ENCODE results near the gene SEL1L3. TPM values are rescaled to one million over a fixed set of nuclear protein-coding genes. Genes with fewer than 3 reads are reported as not detected.
A peak's percentile ranks its signal among the peaks of the same experiment; 100 is the strongest.

SEL1L3 gene
- total RNA-seq, 3 donors from 2014 or later (not counting 1 experiment from before 2014, with no cell fraction given) = 45.4 to 61.0 (median 45.7) TPM

DNA sequence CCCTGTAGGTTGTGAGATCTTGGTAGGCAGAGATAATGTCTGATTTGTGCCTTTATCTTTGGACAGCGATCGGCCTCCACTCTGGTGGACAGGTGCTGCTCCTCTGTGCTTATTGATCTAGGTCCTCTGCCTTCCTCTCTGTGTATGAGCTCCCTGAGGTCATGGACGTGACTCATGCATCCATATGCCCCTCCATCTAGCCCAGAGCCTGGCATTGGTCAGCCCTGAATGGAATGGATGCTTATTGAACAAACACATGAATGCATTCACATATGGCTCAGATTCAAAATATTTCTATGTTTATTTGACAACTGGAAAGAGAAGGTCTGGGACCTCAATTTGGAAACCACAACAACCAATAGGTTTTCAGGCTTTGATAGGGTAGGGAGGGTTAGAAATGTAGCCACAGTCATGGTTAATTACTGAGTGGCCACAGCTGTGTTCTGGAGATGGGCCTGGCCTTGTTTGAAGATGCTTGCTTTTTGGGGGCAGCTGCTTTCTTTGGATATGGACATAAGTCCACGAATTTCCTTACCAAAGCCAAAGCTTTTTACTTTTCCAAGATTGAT lies 76.2 kb downstream of the SEL1L3 start:
- Mint-ChIP-seq H3K36me3 (peaks cover 9% of the 10 kb centered on the region), H3K9me3 (no peaks in the 10 kb centered on the region), H3K4me1 (peaks cover 24 to 27% of the 10 kb centered on the region in 2 donors), H3K4me3 (no peak overlapping the region), H3K27ac (no peak overlapping the region), H3K27me3 (ENCODE audit: low read depth in 2 of 2) (no peaks in the 10 kb centered on the region)
- TF ChIP-seq, protein P1, sequence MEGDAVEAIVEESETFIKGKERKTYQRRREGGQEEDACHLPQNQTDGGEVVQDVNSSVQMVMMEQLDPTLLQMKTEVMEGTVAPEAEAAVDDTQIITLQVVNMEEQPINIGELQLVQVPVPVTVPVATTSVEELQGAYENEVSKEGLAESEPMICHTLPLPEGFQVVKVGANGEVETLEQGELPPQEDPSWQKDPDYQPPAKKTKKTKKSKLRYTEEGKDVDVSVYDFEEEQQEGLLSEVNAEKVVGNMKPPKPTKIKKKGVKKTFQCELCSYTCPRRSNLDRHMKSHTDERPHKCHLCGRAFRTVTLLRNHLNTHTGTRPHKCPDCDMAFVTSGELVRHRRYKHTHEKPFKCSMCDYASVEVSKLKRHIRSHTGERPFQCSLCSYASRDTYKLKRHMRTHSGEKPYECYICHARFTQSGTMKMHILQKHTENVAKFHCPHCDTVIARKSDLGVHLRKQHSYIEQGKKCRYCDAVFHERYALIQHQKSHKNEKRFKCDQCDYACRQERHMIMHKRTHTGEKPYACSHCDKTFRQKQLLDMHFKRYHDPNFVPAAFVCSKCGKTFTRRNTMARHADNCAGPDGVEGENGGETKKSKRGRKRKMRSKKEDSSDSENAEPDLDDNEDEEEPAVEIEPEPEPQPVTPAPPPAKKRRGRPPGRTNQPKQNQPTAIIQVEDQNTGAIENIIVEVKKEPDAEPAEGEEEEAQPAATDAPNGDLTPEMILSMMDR (IDR thresholded peaks at IDR 0.05) = no peak
- no peak overlapping the region for H3K27ac ChIP-seq (ENCODE audit: low read length)
- intact Hi-C loops (cut with micrococcal nuclease) = no loop called here
- DNase-seq (no peak), ATAC-seq (no peak)
- no peak overlapping the region for H3K4me3 ChIP-seq (ENCODE audit: low read length)
- H3K27me3 ChIP-seq (ENCODE audit: control insufficient read depth, insufficient read depth, low read length) = no peaks in the 10 kb centered on the region
- no peaks in the 10 kb centered on the region for H3K4me1 ChIP-seq (ENCODE audit: control insufficient read depth, insufficient read depth, low read length)
- H3K36me3 ChIP-seq (ENCODE audit: control insufficient read depth, insufficient read depth, low read length) = peaks cover 32% of the 10 kb centered on the region
- 82% methylated on average over 3 of the region's 4 CpGs for WGBS (ENCODE audit: insufficient coverage)
- no peaks in the 10 kb centered on the region for H3K9me3 ChIP-seq (ENCODE audit: control insufficient read depth, insufficient read depth, low read length)

DNA sequence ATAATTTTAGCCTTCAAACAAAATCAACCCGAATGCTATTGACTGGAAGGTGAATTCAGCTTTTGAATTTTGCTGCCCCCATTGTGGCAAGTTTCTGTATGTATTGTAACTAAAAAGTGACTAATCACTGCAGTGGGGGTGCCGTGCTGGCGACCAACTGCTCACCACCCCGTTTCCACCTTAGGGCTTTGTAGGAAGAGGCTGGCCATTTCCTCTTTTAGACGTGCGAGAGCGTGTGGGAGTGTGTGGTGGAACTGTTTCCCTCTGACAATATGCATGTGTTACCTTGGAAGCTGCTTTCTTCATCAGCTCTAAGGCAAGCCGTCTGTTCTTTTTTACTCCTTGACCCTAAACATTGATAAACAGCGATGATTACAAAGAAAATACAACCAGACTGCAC lies 78.8 kb downstream of the SEL1L3 start:
- TF ChIP-seq, protein P1 (IDR thresholded peaks at IDR 0.05) = no peak
- Histone ChIP-seq H3K4me1 (ENCODE audit: control insufficient read depth, insufficient read depth, low read length) (no peaks in the 10 kb centered on the region), H3K4me3 (ENCODE audit: low read length) (no peak overlapping the region), H3K36me3 (ENCODE audit: control insufficient read depth, insufficient read depth, low read length) (peaks cover 52% of the 10 kb centered on the region), H3K9me3 (ENCODE audit: control insufficient read depth, insufficient read depth, low read length) (no peaks in the 10 kb centered on the region), H3K27me3 (ENCODE audit: control insufficient read depth, insufficient read depth, low read length) (no peaks in the 10 kb centered on the region), H3K27ac (ENCODE audit: low read length) (no peak overlapping the region)
- H3K27ac Mint-ChIP-seq = peak overlapping the region; percentile 40 to 46
- H3K27me3 Mint-ChIP-seq (ENCODE audit: low read depth in 2 of 2) = no peaks in the 10 kb centered on the region
- no peak overlapping the region for H3K4me3 Mint-ChIP-seq
- intact Hi-C loops (cut with micrococcal nuclease) = no loop called here
- 21% methylated on average over 8 of the region's 9 CpGs for whole genome bisulfite sequencing (ENCODE audit: insufficient coverage)
- ATAC-seq (peak in 1 of 3 donors; percentile 62), DNase-seq (no peak)
- peaks cover 19% of the 10 kb centered on the region in 2 donors for H3K4me1 Mint-ChIP-seq
- peaks cover 18% of the 10 kb centered on the region for H3K36me3 Mint-ChIP-seq
- no peaks in the 10 kb centered on the region for H3K9me3 Mint-ChIP-seq

DNA sequence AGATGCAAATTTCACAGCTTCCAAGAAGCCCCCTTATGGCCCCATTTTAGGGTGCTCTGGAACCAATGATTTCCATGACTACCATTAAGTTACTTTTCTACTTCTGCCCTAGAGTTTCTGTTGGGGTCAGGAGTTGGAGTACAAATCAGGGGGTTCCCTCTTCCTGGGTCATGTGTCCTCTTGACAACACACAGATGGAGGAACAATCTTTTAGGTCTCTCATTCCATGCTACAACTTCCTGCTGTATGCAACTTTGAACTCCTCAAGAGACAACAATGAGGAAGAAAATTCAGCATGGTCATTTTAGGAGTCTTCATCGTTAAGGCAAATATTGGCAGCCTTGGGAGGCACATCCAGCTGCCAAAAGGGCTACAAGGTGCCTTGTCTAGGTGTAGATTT lies 79.7 kb downstream of the SEL1L3 start:
- DNase-seq = no peak
- WGBS (ENCODE audit: insufficient coverage) = 80% methylated on average over 1 of the region's 1 CpG
- no peaks in the 10 kb centered on the region for H3K27me3 Mint-ChIP-seq (ENCODE audit: low read depth in 2 of 2)
- H3K27ac Mint-ChIP-seq = peak overlapping the region in 1 of 2 donors; percentile 51
- no peak overlapping the region for H3K4me3 Mint-ChIP-seq
- H3K36me3 Mint-ChIP-seq = peaks cover 26% of the 10 kb centered on the region
- no peak for ATAC-seq
- peaks cover 14 to 19% of the 10 kb centered on the region in 2 donors for H3K4me1 Mint-ChIP-seq
- Histone ChIP-seq H3K9me3 (ENCODE audit: control insufficient read depth, insufficient read depth, low read length) (no peaks in the 10 kb centered on the region), H3K27me3 (ENCODE audit: control insufficient read depth, insufficient read depth, low read length) (no peaks in the 10 kb centered on the region), H3K27ac (ENCODE audit: low read length) (no peak overlapping the region), H3K36me3 (ENCODE audit: control insufficient read depth, insufficient read depth, low read length) (peaks cover 54% of the 10 kb centered on the region), H3K4me3 (ENCODE audit: low read length) (no peak overlapping the region), H3K4me1 (ENCODE audit: control insufficient read depth, insufficient read depth, low read length) (no peaks in the 10 kb centered on the region)
- no peaks in the 10 kb centered on the region for H3K9me3 Mint-ChIP-seq
- intact Hi-C loops (cut with micrococcal nuclease) = no loop called here
- TF ChIP-seq, protein P1 (IDR thresholded peaks at IDR 0.05) = no peak

DNA sequence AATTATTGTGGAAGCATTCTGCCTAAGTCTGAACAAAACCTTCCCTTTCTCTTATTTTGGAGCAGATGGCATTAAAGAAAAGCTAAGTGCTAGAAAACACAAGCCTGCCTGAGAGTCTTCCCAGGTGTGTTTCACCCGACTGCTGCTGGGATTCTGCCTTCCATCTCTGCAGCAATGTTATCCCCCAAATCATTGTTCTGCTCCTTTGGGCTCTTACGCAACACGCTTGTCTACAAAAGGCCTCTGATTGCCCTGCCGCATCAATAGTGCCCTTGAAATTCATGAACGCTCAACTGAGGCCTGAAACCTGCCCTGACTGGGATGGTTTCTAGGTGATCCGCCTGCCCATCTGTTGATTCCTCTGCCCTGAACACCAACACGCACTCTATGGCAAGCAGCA lies 80.3 kb downstream of the SEL1L3 start:
- Mint-ChIP-seq H3K9me3 (no peaks in the 10 kb centered on the region), H3K27ac (no peak overlapping the region), H3K27me3 (ENCODE audit: low read depth in 2 of 2) (no peaks in the 10 kb centered on the region), H3K4me1 (peaks cover 14 to 19% of the 10 kb centered on the region in 2 donors), H3K4me3 (no peak overlapping the region), H3K36me3 (peaks cover 33% of the 10 kb centered on the region)
- TF ChIP-seq, protein P1 (IDR thresholded peaks at IDR 0.05) = no peak
- Histone ChIP-seq H3K36me3 (ENCODE audit: control insufficient read depth, insufficient read depth, low read length) (peaks cover 55% of the 10 kb centered on the region), H3K27ac (ENCODE audit: low read length) (no peak overlapping the region), H3K4me1 (ENCODE audit: control insufficient read depth, insufficient read depth, low read length) (no peaks in the 10 kb centered on the region), H3K27me3 (ENCODE audit: control insufficient read depth, insufficient read depth, low read length) (no peaks in the 10 kb centered on the region), H3K9me3 (ENCODE audit: control insufficient read depth, insufficient read depth, low read length) (no peaks in the 10 kb centered on the region), H3K4me3 (ENCODE audit: low read length) (no peak overlapping the region)
- 85% methylated on average over 7 of the region's 7 CpGs for WGBS (ENCODE audit: insufficient coverage)
- ATAC-seq (no peak), DNase-seq (no peak)
- intact Hi-C loops (cut with micrococcal nuclease) = no loop called here

Data from natural killer cell (primary cell).